HepG2 (cell line): Measurements from ENCODE around the gene SLC26A3. TPM values are rescaled to one million over a fixed set of nuclear protein-coding genes. Genes with fewer than 3 reads are reported as not detected.

Experiments used
- ATAC-seq: fragments of 200-7000 bp; cut with Tn5 transposase; 3 replicates; pipeline ENCODE4 v1.9.1; 2020; ENCODE audit warnings: mild to moderate bottlenecking, moderate library complexity
- BruUV-seq: library from RNA; stranded (reverse); fragments of 400-500 nt; replicated peaks from 2 replicates; lab custom pipeline; 2021; lab: Mats Ljungman, UMichigan
- CTCF ChIA-PET: fragments of 300-600 bp; formaldehyde crosslinking; extraction: SDS; loops from one replicate; lab custom pipeline; 2021; ENCODE audit warnings: low total read pairs, inconsistent platforms, low intra/inter-chr PET ratio; lab: Yijun Ruan, JAX
- POLR2A ChIA-PET: fragments of 350-600 bp; sonication (Branson Sonifier 250); formaldehyde crosslinking; loops from one replicate; lab custom pipeline; 2020; ENCODE audit warnings: antibody characterized with exemption, inconsistent platforms; lab: Yijun Ruan, JAX
- DNase-seq: peaks from one replicate; pipeline ENCODE4 v3.0.0-alpha.2; 2015; ENCODE audit warnings: low spot score
- FAIRE-seq: peaks from 3 replicates; lab custom pipeline; 2011; peaks lifted over from hg19 to GRCh38; lab: Jason Lieb, UNC
- H2AFZ ChIP-seq: one replicate; pipeline ENCODE4 v1.6.1; 2011; ENCODE audit warnings: low read length, inconsistent platforms
- H3K27ac ChIP-seq: fragments of 300-600 bp; 3 replicates; pipeline ENCODE4 v1.8.0; 2011; ENCODE audit warnings: mixed run types, mild to moderate bottlenecking, mixed read lengths, low read length, inconsistent platforms; ENCODE audit not compliant: insufficient read depth; ENCODE audit errors: extremely low read length
- H3K27me3 ChIP-seq, 2 experiments: fragments of 200-600 bp in 1 of 2; 2 replicates in 1 of 2; 3 replicates in 1 of 2; pipeline versions ENCODE4 v1.6.0 to v1.8.0; 2011; ENCODE audit warnings: low read length in 2 of 2, mild to moderate bottlenecking in 2 of 2, moderate library complexity in 2 of 2, inconsistent platforms in 1 of 2; ENCODE audit not compliant: insufficient read depth in 2 of 2, control insufficient read depth in 1 of 2
- H3K36me3 ChIP-seq, 2 experiments: fragments of 200-600 bp in 1 of 2; replicated peaks in 1 of 2; 2 replicates in 1 of 2; 3 replicates in 1 of 2; pipeline versions ENCODE4 v1.5.1 to v1.8.0; 2011; ENCODE audit warnings: low read length in 2 of 2, inconsistent platforms in 1 of 2; ENCODE audit not compliant: insufficient read depth in 2 of 2, control insufficient read depth in 1 of 2
- H3K4me1 ChIP-seq: 2 replicates; pipeline ENCODE4 v1.5.1; 2012; ENCODE audit warnings: low read length, inconsistent platforms; ENCODE audit not compliant: insufficient read depth
- H3K4me2 ChIP-seq: 2 replicates; pipeline ENCODE4 v1.6.0; 2011; ENCODE audit warnings: low read depth, low read length, inconsistent platforms
- H3K4me3 ChIP-seq, 3 experiments: fragments of 200-600 bp in 1 of 3; sonication (generic), shearing (Covaris generic) in 1 of 3; replicated peaks in 1 of 3; 2 replicates each; pipeline ENCODE4 v1.5.1; 2011 to 2016; ENCODE audit warnings: low read length in 3 of 3, inconsistent platforms in 2 of 3, low read depth in 2 of 3, mild to moderate bottlenecking in 2 of 3, control low read depth in 1 of 3, mixed read lengths in 1 of 3; ENCODE audit not compliant: insufficient read depth in 1 of 3
- H3K79me2 ChIP-seq: one replicate; pipeline ENCODE4 v1.6.1; 2011; ENCODE audit warnings: low read length, inconsistent platforms; ENCODE audit not compliant: insufficient read depth
- H3K9ac ChIP-seq: 2 replicates; pipeline ENCODE4 v1.6.0; 2011; ENCODE audit warnings: mild to moderate bottlenecking, low read depth, low read length, inconsistent platforms; ENCODE audit not compliant: insufficient read depth
- H3K9me3 ChIP-seq: 2 replicates; pipeline ENCODE4 v1.5.1; 2012; ENCODE audit warnings: mild to moderate bottlenecking, low read length
- H4K20me1 ChIP-seq: 2 replicates; pipeline ENCODE4 v1.6.0; 2011; ENCODE audit warnings: inconsistent platforms, mild to moderate bottlenecking, low read length, moderate library complexity; ENCODE audit not compliant: insufficient read depth
- ARNT ChIP-seq: fragments of 450-650 bp; IDR thresholded peaks from 2 replicates; pipeline ENCODE4 v1.6.1; 2017
- FOXA1 ChIP-seq, 2 experiments: fragments of 450-650 bp in 1 of 2; sonication (generic) in 1 of 2; formaldehyde crosslinking in 1 of 2; IDR thresholded peaks; 2 replicates each; pipeline versions ENCODE4 v1.4.0 to v1.6.1; 2016 to 2020; ENCODE audit warnings: missing genetic modification reagents in 1 of 2
- ZKSCAN1 ChIP-seq: fragments of 150-350 bp; IDR thresholded peaks from 2 replicates; pipeline ENCODE4 v1.6.1; 2014; ENCODE audit warnings: low read length
- ZSCAN29 ChIP-seq: sonication (generic); formaldehyde crosslinking; conservative IDR thresholded peaks from 2 replicates; pipeline ENCODE4 v1.4.0; 2020; ENCODE audit warnings: mild to moderate bottlenecking, missing genetic modification reagents
- ZSCAN30 ChIP-seq: sonication (generic); formaldehyde crosslinking; IDR thresholded peaks from 2 replicates; pipeline ENCODE4 v1.5.0; 2020; ENCODE audit warnings: mild to moderate bottlenecking, missing genetic modification reagents
- WGBS: methylation state at CpG from one replicate; pipeline ENCODE4 v1.1.6; 2017; ENCODE audit warnings: low lambda C conversion rate; 5-methylcytosine and 5-hydroxymethylcytosine counted together
- in situ Hi-C: cut with HindIII; loops from 2 replicates; pipeline ENCODE4 v1.10.0; 2017; ENCODE audit warnings: low pct_unique_long_range_greater_than_20kb; ENCODE audit not compliant: extremely low pct_ligation_motif_present
- intact Hi-C: fragments of 100-400 bp; cut with micrococcal nuclease; formaldehyde crosslinking; loops from one replicate; pipeline ENCODE4 v1.10.0; 2022; ENCODE audit not compliant: unreplicated experiment
- polyA plus RNA-seq, 8 experiments: library from polyadenylated mRNA; depleted of rRNA in 3 of 8; stranded (reverse) in 7 of 8; unstranded in 1 of 8; fragments of >200 nt; fragmentation: Illumina TruSeq in 4 of 8; extraction: Trizol in 4 of 8; gene quantifications; 2 replicates each; pipeline versions ENCODE4 v1.2.1 to v1.2.3, GENCODE V29; 2011 to 2016; ENCODE audit warnings: low read depth in 4 of 8, missing spikeins in 1 of 8, mixed read lengths in 1 of 8; ENCODE audit not compliant: insufficient read depth in 1 of 8
- total RNA-seq, 5 experiments: library from RNA; depleted of rRNA; stranded (reverse); fragments of >200 nt; fragmentation: Illumina TruSeq; extraction: Trizol; gene quantifications; 2 replicates each; pipeline ENCODE4 v1.2.3, GENCODE V29; 2016; ENCODE audit warnings: low read depth in 1 of 5
- TF ChIP-seq, protein P1 (sequence below): fragments of 450-650 bp; IDR thresholded peaks from 2 replicates; pipeline ENCODE4 v1.6.1; 2017; ENCODE audit warnings: mild to moderate bottlenecking

Gene SLC26A3
- total and polyA plus RNA-seq, 2 of the 13 experiments (the other 11 are each of a cell fraction or from before 2014, with no cell fraction given), result 0.11 to 0.30 TPM

DNA sequence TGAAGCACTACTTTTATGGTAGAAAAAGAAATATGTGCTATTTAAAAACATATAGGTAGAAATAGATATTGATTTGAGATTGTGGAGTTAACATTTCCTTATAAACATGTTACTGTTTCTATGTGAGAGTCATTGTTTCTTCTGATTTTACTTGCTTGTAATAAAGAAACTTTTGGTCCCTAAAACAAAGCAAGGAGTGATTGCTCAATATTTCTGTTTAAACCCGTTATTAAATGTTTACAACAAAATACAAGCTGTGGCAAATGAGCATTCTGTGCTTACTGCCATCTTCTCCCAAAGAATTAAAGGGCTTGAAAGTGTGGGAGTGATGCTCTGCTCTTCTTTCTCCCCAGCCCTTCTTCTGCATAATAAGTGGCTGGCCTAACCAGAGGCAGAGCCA, 81.7 kb downstream of the SLC26A3 start:
- no peaks in the 10 kb centered on the region for H3K36me3 ChIP-seq
- ChIA-PET POLR2A (no interaction called here), CTCF (no interaction called here)
- H3K27ac ChIP-seq, result no peak overlapping the region
- no peak for TF ChIP-seq FOXA1 (IDR thresholded peaks at IDR 0.05)
- no peak for TF ChIP-seq FOXA1 (CRISPR knock-in tag; IDR thresholded peaks at IDR 0.05)
- no peak for TF ChIP-seq ZSCAN30 (CRISPR knock-in tag)
- TF ChIP-seq ZKSCAN1, result no peak
- no peak overlapping the region for H3K4me2 ChIP-seq
- H3K79me2 ChIP-seq, result no peaks in the 10 kb centered on the region
- no peaks in the 10 kb centered on the region; a peak in 1 of 5 replicates for H3K27me3 ChIP-seq
- FAIRE-seq, result no peak
- in situ Hi-C loops, result loop anchor here (5.0 to 25.0 kb wide), 2 partner anchors 254 to 509 kb away; no protein-coding TSS in a partner anchor
- intact Hi-C loops, result loop anchor here (10.0 kb wide), 1 partner anchor 926 kb away; no protein-coding TSS in a partner anchor
- DNase-seq, result no peak
- H4K20me1 ChIP-seq, result no peaks in the 10 kb centered on the region
- no peak overlapping the region for H2AFZ ChIP-seq
- no peak overlapping the region for H3K4me3 ChIP-seq
- no peak overlapping the region for H3K9ac ChIP-seq
- BruUV-seq, result no TSS peak
- no peaks in the 10 kb centered on the region for H3K4me1 ChIP-seq
- whole genome bisulfite sequencing, result 6% methylated on average over 1 of the region's 1 CpG
- ATAC-seq, result no peak
- H3K9me3 ChIP-seq, result no peaks in the 10 kb centered on the region

DNA sequence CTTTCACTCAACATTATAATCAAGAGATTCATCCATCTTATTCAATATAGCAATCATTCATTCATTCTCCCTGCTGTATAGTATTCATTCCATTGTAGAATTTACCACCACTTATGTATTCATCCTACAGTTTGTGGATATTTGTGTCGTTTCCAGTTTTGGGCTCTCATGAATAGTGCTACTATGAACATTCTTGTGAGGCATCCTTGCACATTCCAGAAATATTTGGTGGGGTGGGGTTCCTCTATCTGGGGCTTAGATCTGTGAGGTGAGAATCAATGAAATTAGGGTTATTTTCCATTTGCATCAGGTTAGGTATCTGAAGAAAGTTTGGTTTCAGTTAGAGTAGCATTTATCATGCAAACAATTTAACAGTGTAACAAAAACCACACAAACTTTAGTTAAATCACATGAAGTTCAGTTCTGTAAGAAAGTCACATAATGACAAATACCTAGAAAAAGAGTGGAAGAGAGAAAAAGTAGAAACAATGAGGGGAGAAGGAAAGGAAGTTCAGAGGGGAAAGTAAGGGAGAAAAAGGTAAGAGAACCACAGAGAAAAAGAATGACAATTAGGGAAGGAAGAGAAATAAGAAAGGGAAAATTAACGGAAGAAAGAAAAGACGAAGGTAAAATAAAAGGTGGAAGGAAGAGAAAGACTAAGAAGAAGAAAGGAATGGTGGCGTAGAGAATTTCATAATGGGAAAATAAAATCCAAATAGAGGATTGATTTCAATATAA, 84.4 kb downstream of the SLC26A3 start:
- DNase-seq, result no peak
- no peak overlapping the region for H3K4me3 ChIP-seq
- H3K27ac ChIP-seq, result no peak overlapping the region
- BruUV-seq, result no TSS peak
- ChIA-PET POLR2A (no interaction called here), CTCF (no interaction called here)
- FAIRE-seq, result no peak
- no peaks in the 10 kb centered on the region for H3K79me2 ChIP-seq
- no peaks in the 10 kb centered on the region; a peak in 1 of 5 replicates for H3K27me3 ChIP-seq
- WGBS, result 5% methylated on average over 4 of the region's 4 CpGs
- no peak overlapping the region for H3K4me2 ChIP-seq
- TF ChIP-seq ZSCAN29 (CRISPR knock-in tag) (no peak), ARNT (0 out of 2 replicates have a peak, but pooled peaks have one; percentile 18)
- TF ChIP-seq, protein P1, sequence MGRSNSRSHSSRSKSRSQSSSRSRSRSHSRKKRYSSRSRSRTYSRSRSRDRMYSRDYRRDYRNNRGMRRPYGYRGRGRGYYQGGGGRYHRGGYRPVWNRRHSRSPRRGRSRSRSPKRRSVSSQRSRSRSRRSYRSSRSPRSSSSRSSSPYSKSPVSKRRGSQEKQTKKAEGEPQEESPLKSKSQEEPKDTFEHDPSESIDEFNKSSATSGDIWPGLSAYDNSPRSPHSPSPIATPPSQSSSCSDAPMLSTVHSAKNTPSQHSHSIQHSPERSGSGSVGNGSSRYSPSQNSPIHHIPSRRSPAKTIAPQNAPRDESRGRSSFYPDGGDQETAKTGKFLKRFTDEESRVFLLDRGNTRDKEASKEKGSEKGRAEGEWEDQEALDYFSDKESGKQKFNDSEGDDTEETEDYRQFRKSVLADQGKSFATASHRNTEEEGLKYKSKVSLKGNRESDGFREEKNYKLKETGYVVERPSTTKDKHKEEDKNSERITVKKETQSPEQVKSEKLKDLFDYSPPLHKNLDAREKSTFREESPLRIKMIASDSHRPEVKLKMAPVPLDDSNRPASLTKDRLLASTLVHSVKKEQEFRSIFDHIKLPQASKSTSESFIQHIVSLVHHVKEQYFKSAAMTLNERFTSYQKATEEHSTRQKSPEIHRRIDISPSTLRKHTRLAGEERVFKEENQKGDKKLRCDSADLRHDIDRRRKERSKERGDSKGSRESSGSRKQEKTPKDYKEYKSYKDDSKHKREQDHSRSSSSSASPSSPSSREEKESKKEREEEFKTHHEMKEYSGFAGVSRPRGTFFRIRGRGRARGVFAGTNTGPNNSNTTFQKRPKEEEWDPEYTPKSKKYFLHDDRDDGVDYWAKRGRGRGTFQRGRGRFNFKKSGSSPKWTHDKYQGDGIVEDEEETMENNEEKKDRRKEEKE, result no peak
- no peaks in the 10 kb centered on the region for H3K4me1 ChIP-seq
- no peak overlapping the region for H2AFZ ChIP-seq
- intact Hi-C loops (no loop called here), in situ Hi-C loops (loop anchor here (25.0 kb wide), 1 partner anchor 506 kb away; no protein-coding TSS in a partner anchor)
- H3K36me3 ChIP-seq, result no peaks in the 10 kb centered on the region
- no peak overlapping the region for H3K9ac ChIP-seq
- no peak for ATAC-seq
- no peaks in the 10 kb centered on the region for H4K20me1 ChIP-seq
- H3K9me3 ChIP-seq, result no peaks in the 10 kb centered on the region
